Bladder microvascular endothelial cell (primary cell): ENCODE results near the gene IL36RN. TPM values are rescaled to one million over a fixed set of nuclear protein-coding genes. Genes with fewer than 3 reads are reported as not detected.

Experiments
- total RNA-seq: library from RNA; depleted of rRNA; stranded (reverse); fragments of >200 nt; gene quantifications from 2 replicates; pipeline ENCODE4 v1.2.3, GENCODE V29; 2014

The IL36RN gene
- total RNA-seq, result not detected in 2 replicates

DNA sequence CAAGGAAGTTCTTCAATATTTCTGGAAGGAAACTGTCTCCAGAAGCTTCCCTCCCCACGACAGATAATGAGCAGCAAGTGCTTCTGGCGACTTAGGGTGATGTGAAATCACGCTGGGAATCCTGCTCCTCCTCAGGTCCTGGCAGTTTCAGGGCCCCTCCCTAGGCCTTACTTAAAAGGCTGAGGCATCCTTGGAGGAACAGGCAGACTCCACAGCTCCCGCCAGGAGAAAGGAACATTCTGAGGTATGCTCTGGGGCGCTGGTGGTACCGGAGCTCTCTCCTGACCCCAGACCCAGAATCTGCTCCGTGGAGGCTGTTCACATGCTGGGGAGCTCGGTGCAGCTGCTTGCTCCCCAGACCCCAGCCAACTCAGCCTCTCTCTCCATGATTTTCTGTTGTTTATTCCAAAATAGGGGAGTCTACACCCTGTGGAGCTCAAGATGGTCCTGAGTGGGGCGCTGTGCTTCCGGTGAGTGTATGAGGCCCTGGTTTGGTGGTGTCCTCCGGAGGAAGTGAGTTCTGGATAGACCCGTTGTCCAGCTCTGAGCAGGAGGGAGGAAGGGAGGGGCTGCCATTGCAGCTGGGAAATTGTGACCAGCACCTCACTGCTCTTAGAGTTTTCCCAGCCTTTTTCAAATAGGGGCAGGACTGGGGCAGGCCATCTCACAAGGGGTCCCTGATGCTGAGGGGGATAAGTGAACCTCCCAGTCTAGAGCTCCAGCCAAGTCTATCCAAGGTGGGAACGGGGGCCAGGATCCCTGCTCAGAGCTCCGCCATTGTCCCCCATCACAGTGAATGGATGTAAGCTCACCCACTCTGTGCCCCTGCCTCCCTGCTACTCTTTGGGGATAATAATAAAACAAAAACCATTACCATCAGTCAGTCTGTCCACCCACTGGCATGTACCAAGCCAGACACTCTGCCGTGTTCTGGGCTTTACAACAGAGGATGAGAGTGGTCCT lies at the start of gene IL36RN:
IL36RN (plus strand) TSS at position 201 of the 963 bp plus-strand sequence; CDS start at position 442, 241 bp downstream.

GRCh38 chr2:113052396-113052917 lies 6.5 kb upstream of the IL36RN start, which contains the start of gene IL36B:
IL36B (minus strand) TSS chr2:113052867.

GRCh38 chr2:113067681-113068080 lies 8.7 kb downstream of the IL36RN start, which contains the start of gene IL1F10:
IL1F10 (plus strand) TSS chr2:113067970; CDS start chr2:113072739, 4,769 bp downstream.

Other genes with a start within 250 kb of the IL36RN start
- 0.25 and 0.32 TPM in 2 replicates for gene IL1B, start 222.4 kb upstream of the IL36RN start, total RNA-seq
- not detected in 2 replicates for gene IL37, start 148.0 kb upstream of the IL36RN start, total RNA-seq
- gene IL36G, start 81.2 kb upstream of the IL36RN start, total RNA-seq, result not detected in 2 replicates
- not detected in 2 replicates for gene IL36A, start 53.7 kb upstream of the IL36RN start, total RNA-seq
- not detected in 2 replicates for gene IL36B, start 6.3 kb upstream of the IL36RN start, total RNA-seq
- gene IL1F10, start 8.8 kb downstream of the IL36RN start, total RNA-seq, result not detected in 2 replicates
- gene IL1RN, start 68.4 kb downstream of the IL36RN start, total RNA-seq, result not detected in 2 replicates
- gene PSD4, start 114.8 kb downstream of the IL36RN start, total RNA-seq, result 0.38 and 0.49 TPM in 2 replicates
- gene PAX8, start 219.7 kb downstream of the IL36RN start, total RNA-seq, result 0.16 and 0.31 TPM in 2 replicates